COLO829 (cell line): Measurements from ENCODE around the gene ATP5F1C.
"Not testable (repeated sequence)": the region's sequence is repeated elsewhere in the genome, so short reads cannot be mapped to it uniquely, and the experiment has no call there.

Experiments
- DNase-seq: peaks from one replicate; pipeline ENCODE4 v3.0.0; 2012; ENCODE audit warnings: low spot score

ATP5F1C gene

GRCh38 chr10:7794251-7795026 is 6.5 kb downstream of the ATP5F1C start:
- no peak for DNase-seq

DNA sequence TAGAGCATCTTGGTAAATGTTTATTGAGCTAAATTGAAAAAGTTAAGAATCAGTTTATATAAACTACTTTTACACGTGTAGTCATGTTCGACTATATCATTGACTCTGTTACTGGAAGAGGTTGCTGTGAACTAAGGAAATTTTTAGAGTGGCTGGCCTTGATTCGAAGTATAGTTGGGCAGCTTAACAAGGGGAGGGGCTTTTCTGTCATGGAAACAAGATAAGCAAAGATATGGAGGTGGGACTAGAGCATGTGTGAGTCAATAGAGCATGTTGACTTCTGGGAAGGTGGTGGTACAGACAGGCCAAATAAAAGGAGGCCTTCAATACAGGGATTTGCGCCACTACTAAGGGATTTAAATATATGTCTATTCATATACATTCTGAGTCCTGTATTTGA is 7.6 kb downstream of the ATP5F1C start:
- no peak for DNase-seq

DNA sequence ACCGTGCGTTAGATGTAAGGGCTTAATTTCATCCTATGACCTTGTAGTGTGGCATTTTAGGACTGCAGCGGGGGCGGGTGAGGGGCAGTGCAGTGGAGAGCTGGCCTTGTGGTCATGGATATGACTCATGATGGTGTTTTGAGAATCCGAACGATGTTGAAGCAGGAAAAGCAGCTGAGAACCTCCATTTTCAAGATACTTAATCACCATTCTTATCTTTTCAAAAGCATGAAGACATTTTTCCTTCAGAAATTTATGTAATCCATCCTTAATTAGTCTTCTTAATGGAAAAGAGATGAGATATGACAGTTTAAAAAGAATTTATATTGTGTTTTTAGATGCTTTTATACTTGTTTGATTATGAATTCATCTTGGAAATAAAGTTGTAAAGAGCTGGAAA is 9.6 kb downstream of the ATP5F1C start:
- DNase-seq = peak; percentile 69

GRCh38 chr10:7802606-7803005 is 14.6 kb downstream of the ATP5F1C start:
- no peak for DNase-seq

DNA sequence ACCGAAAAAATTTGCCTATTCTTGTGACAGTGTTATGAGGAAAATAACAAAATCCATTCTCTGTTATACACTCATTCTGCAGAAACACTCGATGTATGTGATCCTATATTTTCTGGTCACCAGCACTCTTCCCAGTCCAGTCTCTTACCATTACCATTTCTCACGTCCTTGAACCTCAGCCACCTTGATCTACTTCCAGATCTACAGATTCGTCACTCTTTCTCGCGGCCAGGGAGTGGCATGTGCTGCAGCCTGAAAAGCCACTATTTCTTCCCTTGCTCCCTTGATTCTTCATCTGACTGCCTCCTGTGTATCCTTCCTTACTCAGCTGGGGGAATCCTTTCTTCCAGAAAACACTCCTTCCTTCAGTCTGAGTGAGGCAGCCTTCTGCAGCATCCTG is 16.2 kb downstream of the ATP5F1C start:
- no peak for DNase-seq

GRCh38 chr10:7804741-7805140 is 16.8 kb downstream of the ATP5F1C start:
- DNase-seq = no peak

- no peak for DNase-seq
These were observed 20.8 kb downstream of the ATP5F1C start for GRCh38 chr10:7808686-7809267.

DNA sequence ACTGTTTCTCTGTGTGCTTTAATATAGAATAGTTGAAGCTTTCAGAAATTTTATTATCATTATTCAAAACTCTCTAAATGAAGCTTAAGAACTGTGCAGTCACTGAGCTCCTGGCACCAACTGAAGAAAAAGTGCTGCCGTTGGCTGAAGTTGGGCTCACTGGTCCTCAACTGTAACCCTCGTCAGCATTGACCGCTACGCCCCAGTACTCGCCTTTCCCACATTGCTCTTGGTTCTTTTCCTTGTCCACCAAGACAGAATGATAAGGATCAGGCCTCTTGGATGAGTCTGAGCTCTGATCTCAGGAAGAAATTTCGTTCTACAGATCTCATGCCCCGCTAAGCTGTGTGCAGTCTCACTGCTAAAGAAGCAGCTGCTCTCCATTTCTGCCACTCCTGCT is 22.5 kb downstream of the ATP5F1C start:
- no peak for DNase-seq

DNA sequence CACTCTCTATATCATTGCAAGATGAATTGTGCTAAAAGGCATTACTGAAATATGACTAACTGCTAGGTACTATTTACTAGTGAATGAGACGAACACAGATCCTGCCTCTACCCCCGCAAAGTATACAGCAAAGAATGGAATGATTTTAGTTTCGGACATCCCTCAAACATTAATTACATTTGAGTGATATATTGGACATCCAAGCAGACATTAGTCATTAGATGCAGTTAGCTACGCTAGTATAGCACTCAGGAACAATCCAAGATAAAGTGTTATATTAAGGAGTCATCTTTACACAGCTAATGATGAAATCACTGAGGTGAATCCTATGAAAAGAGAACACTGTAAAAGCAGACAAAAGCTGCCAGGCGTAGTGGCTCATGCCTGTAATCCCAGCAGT is 23.0 kb downstream of the ATP5F1C start:
- no peak for DNase-seq

GRCh38 chr10:7811743-7812142 is 23.8 kb downstream of the ATP5F1C start:
- not testable (repeated sequence) for DNase-seq

GRCh38 chr10:7813481-7813880 is 25.5 kb downstream of the ATP5F1C start:
- DNase-seq = no peak

DNA sequence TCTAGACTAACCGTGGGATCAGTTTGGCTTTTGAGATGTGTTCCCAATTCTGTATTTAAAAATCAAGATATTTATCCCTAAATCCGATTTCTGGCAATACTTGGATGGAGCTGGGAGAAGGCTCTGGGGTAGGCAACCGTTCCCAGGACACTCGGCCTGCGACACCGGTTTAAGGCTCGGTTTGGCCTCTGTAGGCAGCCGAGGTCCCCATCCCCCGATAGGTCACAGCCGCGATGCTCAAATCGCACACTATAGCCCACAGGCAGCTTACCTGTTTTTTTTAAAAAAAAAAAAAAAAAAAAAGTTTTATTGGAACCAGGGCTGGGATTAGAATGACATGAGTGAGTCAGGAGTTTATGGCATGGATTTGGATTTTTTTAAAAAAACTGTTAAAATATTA is 29.6 kb downstream of the ATP5F1C start:
- no peak for DNase-seq

- no peak for DNase-seq
These were observed 30.0 kb downstream of the ATP5F1C start for GRCh38 chr10:7817984-7818294.

GRCh38 chr10:7818295-7819120 is 30.5 kb downstream of the ATP5F1C start, which contains the start of gene TAF3:
TSS of gene TAF3 (plus strand) at chr10:7818505. CDS start at chr10:7818710, 205 bp downstream.
- peak; percentile 81 for DNase-seq

GRCh38 chr10:7819121-7819460 is 31.1 kb downstream of the ATP5F1C start:
- peak; percentile 24 for DNase-seq

DNA sequence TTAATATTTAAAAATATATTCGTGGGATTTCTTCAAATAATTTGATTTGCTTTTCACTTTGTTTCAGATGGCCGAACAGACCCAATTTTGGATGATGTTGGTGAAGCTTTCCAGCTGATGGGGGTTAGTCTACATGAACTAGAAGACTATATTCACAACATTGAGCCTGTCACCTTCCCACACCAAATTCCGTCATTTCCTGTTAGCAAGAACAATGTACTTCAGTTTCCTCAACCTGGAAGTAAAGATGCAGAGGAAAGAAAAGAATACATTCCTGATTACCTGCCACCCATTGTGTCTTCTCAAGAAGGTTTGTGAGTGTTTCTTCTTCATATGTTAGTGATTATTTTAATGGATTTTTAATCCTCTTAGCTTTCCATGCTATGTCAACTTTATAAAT is 36.3 kb downstream of the ATP5F1C start:
- no peak for DNase-seq

DNA sequence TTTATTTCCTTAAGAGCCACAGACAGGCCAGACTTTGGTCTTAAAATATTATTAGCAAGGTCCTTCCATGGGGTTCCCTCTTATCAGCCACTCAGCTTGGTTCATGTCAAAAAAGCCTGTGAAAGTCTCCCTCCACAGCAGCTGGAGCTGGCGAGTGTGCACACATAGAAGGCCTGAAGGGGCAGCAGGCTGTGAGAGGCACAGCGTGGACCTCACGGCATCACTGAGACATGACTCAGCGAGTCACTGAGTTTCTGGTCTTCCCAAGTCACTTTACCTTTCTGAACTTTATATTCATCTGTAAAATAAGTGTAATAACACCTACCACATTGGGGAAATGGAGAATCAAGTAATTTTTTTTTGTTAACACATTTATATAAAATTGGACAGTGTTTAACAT is 39.0 kb downstream of the ATP5F1C start:
- DNase-seq = no peak

- DNase-seq = no peak
These were observed 41.4 kb downstream of the ATP5F1C start for GRCh38 chr10:7829289-7829834.

- DNase-seq = no peak
These were observed 44.1 kb downstream of the ATP5F1C start for GRCh38 chr10:7832060-7832459.

DNA sequence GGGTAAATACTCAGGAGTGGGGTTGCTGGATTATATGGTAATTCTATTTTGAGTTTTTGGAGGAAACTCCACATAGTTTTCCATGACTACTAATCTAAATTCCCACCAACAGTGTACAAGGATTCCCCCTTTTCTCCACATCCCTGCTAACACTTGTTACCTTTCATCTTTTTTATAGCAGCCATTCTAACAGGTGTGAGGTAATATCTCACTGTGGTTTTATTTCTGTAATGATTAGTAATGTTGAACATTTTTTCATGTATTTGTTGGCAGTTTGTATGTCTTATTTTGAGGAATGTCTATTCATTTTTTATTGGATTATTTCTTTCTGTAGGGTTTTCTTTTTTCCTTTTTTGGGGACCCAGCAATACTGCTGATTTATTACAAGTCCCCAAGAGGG is 45.2 kb downstream of the ATP5F1C start:
- DNase-seq = no peak

DNA sequence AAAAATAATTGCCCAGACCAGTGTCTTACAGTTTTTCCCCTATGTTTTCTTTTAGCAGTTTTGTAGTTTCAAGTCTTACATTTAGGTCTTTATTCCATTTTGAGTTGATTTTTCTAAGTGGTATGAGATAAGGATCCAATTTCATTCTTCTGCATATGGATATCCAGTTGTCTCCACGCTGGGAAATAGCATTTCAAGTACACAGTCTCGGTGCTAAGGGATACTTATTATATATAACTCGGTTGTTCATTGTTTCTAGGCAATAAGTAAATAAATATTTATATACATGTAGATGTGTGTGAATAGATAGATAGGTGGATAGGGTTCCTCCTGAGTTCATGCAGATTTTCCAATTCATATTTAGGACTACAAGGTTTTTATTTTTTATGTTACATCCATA is 46.3 kb downstream of the ATP5F1C start:
- no peak for DNase-seq

GRCh38 chr10:7836571-7836970 is 48.6 kb downstream of the ATP5F1C start:
- DNase-seq = no peak

GRCh38 chr10:7846591-7846990 is 58.6 kb downstream of the ATP5F1C start:
- DNase-seq = no peak
